Adrenal gland (tissue), 12 donors: Measurements from ENCODE around the gene ZWILCH. TPM values are rescaled to one million over a fixed set of nuclear protein-coding genes. Genes with fewer than 3 reads are reported as not detected.
"Not testable (repeated sequence)": the region's sequence is repeated elsewhere in the genome, so short reads cannot be mapped to it uniquely, and the experiment has no call there.

Experiments
- DNase-seq, 7 donors: peaks; one replicate each; pipeline ENCODE4 v3.0.0-alpha.2; 2019 to 2020
- H3K27ac ChIP-seq, 5 donors: fragments of 200-600 bp; sonication (generic) in 4 of 5; 1 replicate in 3 of 5; 2 replicates in 2 of 5; pipeline versions ENCODE4 v1.5.1 to v1.8.0; 2016 to 2020; ENCODE audit warnings: mild to moderate bottlenecking in 1 of 5
- H3K27me3 ChIP-seq: fragments of 200-600 bp; 2 replicates; pipeline ENCODE4 v1.8.0; 2021
- H3K36me3 ChIP-seq, 2 donors: fragments of 200-600 bp; replicated peaks in 1 of 2; 1 replicate in 1 of 2; 2 replicates in 1 of 2; pipeline versions ENCODE4 v1.5.1 to v1.8.0; 2018 to 2022
- H3K4me1 ChIP-seq, 2 donors: fragments of 200-600 bp; replicated peaks in 1 of 2; 1 replicate in 1 of 2; 2 replicates in 1 of 2; pipeline versions ENCODE4 v1.5.1 to v1.8.0; 2018 to 2021
- H3K4me3 ChIP-seq, 4 donors: fragments of 200-600 bp; sonication (generic) in 3 of 4; one replicate each; pipeline ENCODE4 v1.5.1; 2016 to 2018
- H3K9me3 ChIP-seq, 3 donors: fragments of 200-600 bp; sonication (generic) in 1 of 3; replicated peaks in 1 of 3; 1 replicate in 2 of 3; 2 replicates in 1 of 3; pipeline versions ENCODE4 v1.5.1 to v1.8.0; 2016 to 2021
- CTCF ChIP-seq, 6 experiments: fragments of 450-650 bp in 4 of 6; fragments of 200-600 bp in 2 of 6; sonication (generic) in 1 of 6; IDR thresholded peaks; 1 replicate in 5 of 6; 2 replicates in 1 of 6; pipeline versions ENCODE4 v1.5.1 to v1.8.0; 2016 to 2021; ENCODE audit warnings: antibody characterized with exemption in 6 of 6, mild to moderate bottlenecking in 2 of 6, moderate library complexity in 1 of 6
- POLR2A ChIP-seq, 2 donors: fragments of 450-650 bp; IDR thresholded peaks; one replicate each; pipeline ENCODE4 v1.6.1; 2017; ENCODE audit warnings: antibody characterized with exemption in 2 of 2, mild to moderate bottlenecking in 2 of 2, moderate library complexity in 1 of 2
- WGBS, 4 donors: extraction: QIAGEN DNeasy Blood & Tissue Kit in 2 of 4; methylation state at CpG; one replicate each; pipeline versions ENCODE4 v1.1.5 to v1.1.7; 2013 to 2017; 5-methylcytosine and 5-hydroxymethylcytosine counted together
- intact Hi-C, 2 donors: fragments of 100-400 bp; cut with DNase I; formaldehyde crosslinking; loops; one replicate each; pipeline versions ENCODE4 v1.14.1 to v1.15.0; 2022 to 2023
- polyA plus RNA-seq, 3 donors: library from polyadenylated mRNA; stranded (reverse); fragments of 200-250 nt in 2 of 3; fragments of 350-450 nt in 1 of 3; fragmentation: Illumina TruSeq in 1 of 3; extraction: RNeasy Lipid Tissue Mini Kit (QIAGEN cat#74804) in 1 of 3; gene quantifications; one replicate each; pipeline ENCODE4 v1.2.3, GENCODE V29; 2013 to 2014
- total RNA-seq, 9 donors: library from RNA; depleted of rRNA in 4 of 9; stranded (reverse); fragments of >200 nt in 4 of 9; fragments of 120-200 nt in 1 of 9; fragmentation: NEBNext Ultra II Directional in 1 of 9; extraction: Animal tissue kit (Norgen Biotek cat#: 25700) in 1 of 9; gene quantifications; one replicate each; pipeline versions ENCODE4 v1.1.0 to v1.2.4, GENCODE V29; 2013 to 2023
- donor health status: healthy with polysubstance abuse.
- donor health status: Bipolar disorder and iron deficiency.
- donor health status: DM: yes; HTN: yes; CAD: no.
- donor health status: DM: no; HTN: no; CAD: no.
- donor health status: DM: no; HTN: no; CAD: no.
- donor health status: DM: yes; HTN: yes; CAD: no.

The ZWILCH gene
- total and polyA plus RNA-seq, 12 donors, result 1.1 to 11.4 (median 3.8) TPM

DNA sequence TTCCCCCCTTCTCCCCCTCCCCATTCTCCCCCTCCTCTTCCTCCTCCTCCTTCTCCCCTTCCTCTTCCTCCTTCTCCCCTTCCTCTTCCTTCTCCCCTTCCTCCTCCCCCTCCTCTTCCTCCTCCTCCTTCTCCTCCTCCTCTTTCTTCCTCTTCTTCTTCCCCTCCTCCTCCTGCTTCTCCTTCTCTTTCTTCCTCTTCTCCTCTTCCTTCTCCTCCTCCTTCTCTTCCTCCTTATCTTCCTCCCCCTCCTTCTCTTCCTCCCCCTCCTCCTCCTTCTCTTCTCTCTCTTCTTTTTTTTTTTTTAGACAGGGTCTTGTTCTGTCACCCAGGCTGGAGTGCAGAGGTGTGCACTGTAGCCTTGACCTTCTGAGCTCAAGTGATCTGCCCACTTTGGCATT, 81.9 kb downstream of the ZWILCH start:
- DNase-seq, result no peak
- no peaks in the 10 kb centered on the region for H3K4me1 ChIP-seq
- no peak overlapping the region for H3K4me3 ChIP-seq
- TF ChIP-seq CTCF (IDR thresholded peaks at IDR 0.05), result no peak
- no peak for TF ChIP-seq POLR2A (IDR thresholded peaks at IDR 0.05)
- peaks cover 16% of the 10 kb centered on the region for H3K27me3 ChIP-seq
- no peaks in the 10 kb centered on the region for H3K9me3 ChIP-seq
- H3K27ac ChIP-seq, result no peak overlapping the region
- intact Hi-C loops, result no loop called here
- H3K36me3 ChIP-seq, result no peaks in the 10 kb centered on the region

GRCh38 chr15:66587749-66588148, 82.6 kb downstream of the ZWILCH start:
- intact Hi-C loops, result no loop called here
- WGBS, 4 donors, result 64 to 69% (median 67%) methylated on average over 5 of the region's 5 CpGs
- peaks cover 16% of the 10 kb centered on the region for H3K27me3 ChIP-seq
- no peak for DNase-seq
- no peaks in the 10 kb centered on the region for H3K36me3 ChIP-seq
- no peak overlapping the region for H3K27ac ChIP-seq
- H3K9me3 ChIP-seq, result no peaks in the 10 kb centered on the region
- TF ChIP-seq CTCF (IDR thresholded peaks at IDR 0.05) (no peak), POLR2A (IDR thresholded peaks at IDR 0.05) (no peak)
- no peak overlapping the region for H3K4me3 ChIP-seq
- H3K4me1 ChIP-seq, result no peaks in the 10 kb centered on the region

DNA sequence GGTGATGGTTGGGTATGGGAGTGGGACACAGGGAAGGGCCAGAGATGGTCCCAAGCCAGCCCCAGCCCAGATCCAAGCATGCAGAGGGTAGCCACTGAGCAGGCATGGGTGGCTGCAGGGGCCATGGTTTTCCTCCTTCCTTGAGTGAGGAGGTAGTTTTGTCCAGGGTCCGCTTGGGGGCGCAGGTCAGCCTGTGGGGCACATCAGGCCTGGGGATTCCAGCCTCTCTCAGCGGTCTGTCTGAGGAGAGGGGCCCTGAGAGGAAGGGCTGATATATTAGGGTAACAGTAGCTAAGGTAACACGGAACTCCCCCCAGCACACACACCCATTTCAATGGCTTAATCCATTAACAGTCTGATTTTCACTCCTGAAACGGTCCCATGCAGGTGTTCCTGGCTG, 83.4 kb downstream of the ZWILCH start:
- H3K4me3 ChIP-seq, result no peak overlapping the region
- H3K27me3 ChIP-seq, result peaks cover 16% of the 10 kb centered on the region
- no peaks in the 10 kb centered on the region for H3K4me1 ChIP-seq
- no peaks in the 10 kb centered on the region for H3K36me3 ChIP-seq
- intact Hi-C loops, result no loop called here
- WGBS, 4 donors, result 41 to 70% (median 66%) methylated on average over 3 to 5 of the region's 5 CpGs
- TF ChIP-seq POLR2A (IDR thresholded peaks at IDR 0.05), result no peak
- TF ChIP-seq CTCF (IDR thresholded peaks at IDR 0.05), result no peak
- no peak for DNase-seq
- H3K27ac ChIP-seq, result no peak overlapping the region
- no peaks in the 10 kb centered on the region for H3K9me3 ChIP-seq

- peaks cover 16% of the 10 kb centered on the region for H3K27me3 ChIP-seq
- TF ChIP-seq CTCF (IDR thresholded peaks at IDR 0.05) (no peak), POLR2A (IDR thresholded peaks at IDR 0.05) (no peak)
- no peak overlapping the region for H3K27ac ChIP-seq
- no peak overlapping the region for H3K4me3 ChIP-seq
- H3K4me1 ChIP-seq, result no peaks in the 10 kb centered on the region
- no peaks in the 10 kb centered on the region for H3K9me3 ChIP-seq
- no peak for DNase-seq
- intact Hi-C loops, result no loop called here
- no peaks in the 10 kb centered on the region for H3K36me3 ChIP-seq
- WGBS, 4 donors, result 77 to 89% (median 84%) methylated on average over 1 to 8 of the region's 8 CpGs
Measured at GRCh38 chr15:66588971-66589370, 83.8 kb downstream of the ZWILCH start.

GRCh38 chr15:66589429-66589828, 84.3 kb downstream of the ZWILCH start:
- H3K27ac ChIP-seq, H3K36me3 ChIP-seq, H3K4me3 ChIP-seq, intact Hi-C loops, DNase-seq, H3K4me1 ChIP-seq, H3K9me3 ChIP-seq: not testable (repeated sequence)
- peaks cover 14% of the 10 kb centered on the region for H3K27me3 ChIP-seq
- 89 to 97% (median 93%) methylated on average over 4 to 6 of the region's 6 CpGs for WGBS, 4 donors
